Body of pancreas (tissue), 4 donors: ENCODE results near the gene SMIM1.

Source experiments
- CTCF ChIP-seq, 7 experiments: fragments of 450-650 bp in 4 of 7; fragments of 200-600 bp in 3 of 7; sonication (generic) in 3 of 7; IDR thresholded peaks; one replicate each; pipeline ENCODE4 v1.5.1; 2016 to 2019; ENCODE audit warnings: antibody characterized with exemption in 7 of 7
- POLR2A ChIP-seq, 3 donors: fragments of 450-650 bp; IDR thresholded peaks; one replicate each; pipeline ENCODE4 v1.6.1; 2016; ENCODE audit warnings: antibody characterized with exemption in 3 of 3, mild to moderate bottlenecking in 2 of 3

- TF ChIP-seq CTCF (IDR thresholded peaks at IDR 0.05): no peak
- no peak for TF ChIP-seq POLR2A (IDR thresholded peaks at IDR 0.05)
Observed at GRCh38 chr1:3768811-3769390, 3.6 kb upstream of the SMIM1 start.
